C4-2B (cell line): Measurements from ENCODE around the gene TMPRSS2.

Source experiments
- CTCF ChIP-seq: fragments of 450-650 bp; conservative IDR thresholded peaks from 2 replicates; pipeline ENCODE4 v1.5.1; 2017; ENCODE audit warnings: mild to moderate bottlenecking
- ZFX ChIP-seq: fragments of 450-650 bp; IDR thresholded peaks from 2 replicates; pipeline ENCODE4 v1.6.1; 2017

- no peak for TF ChIP-seq CTCF
- no peak for TF ChIP-seq ZFX
These were observed 54.2 kb downstream of the TMPRSS2 start for GRCh38 chr21:41453761-41454160.
